Ishikawa (cell line): ENCODE measurements around the gene SLC41A2.

Experiments
- CEBPB ChIP-seq: IDR thresholded peaks from 2 replicates; pipeline ENCODE4 v1.6.1; 2012
- CREB1 ChIP-seq: IDR thresholded peaks from 2 replicates; pipeline ENCODE4 v1.6.1; 2012; ENCODE audit warnings: low read depth
- EGR1 ChIP-seq: IDR thresholded peaks from 2 replicates; pipeline ENCODE4 v1.6.1; 2012
- EP300 ChIP-seq: IDR thresholded peaks from 2 replicates; pipeline ENCODE4 v1.6.1; 2012; ENCODE audit warnings: borderline replicate concordance
- FOXM1 ChIP-seq: IDR thresholded peaks from 2 replicates; pipeline ENCODE4 v1.6.1; 2012; ENCODE audit warnings: low read depth, borderline replicate concordance
- NFIC ChIP-seq: IDR thresholded peaks from 2 replicates; pipeline ENCODE4 v1.6.1; 2012
- RAD21 ChIP-seq: IDR thresholded peaks from 2 replicates; pipeline ENCODE4 v1.6.1; 2012; ENCODE audit warnings: low read depth
- TAF1 ChIP-seq: IDR thresholded peaks from 2 replicates; pipeline ENCODE4 v1.6.1; 2012; ENCODE audit warnings: low read depth, mild to moderate bottlenecking
- TCF12 ChIP-seq: IDR thresholded peaks from 2 replicates; pipeline ENCODE4 v1.6.1; 2012; ENCODE audit warnings: low read depth
- TEAD4 ChIP-seq: IDR thresholded peaks from 2 replicates; pipeline ENCODE4 v1.6.1; 2012
- YY1 ChIP-seq: IDR thresholded peaks from 2 replicates; pipeline ENCODE4 v1.6.1; 2012; ENCODE audit warnings: low read depth
- ZBTB7A ChIP-seq: IDR thresholded peaks from 2 replicates; pipeline ENCODE4 v1.6.1; 2012; ENCODE audit warnings: low read depth
- TF ChIP-seq, protein P1 (sequence below): IDR thresholded peaks from 2 replicates; pipeline ENCODE4 v1.6.1; 2012
- TF ChIP-seq, protein P2 (sequence below): IDR thresholded peaks from 2 replicates; pipeline ENCODE4 v1.6.1; 2012
- TF ChIP-seq, protein P3 (sequence below): IDR thresholded peaks from 2 replicates; pipeline ENCODE4 v1.6.1; 2012; ENCODE audit warnings: low read depth, mild to moderate bottlenecking

Gene SLC41A2

GRCh38 chr12:104951759-104952509 is 6.2 kb downstream of the SLC41A2 start:
- TF ChIP-seq CEBPB (no peak), YY1 (no peak), NFIC (no peak), CREB1 (no peak), ZBTB7A (no peak), FOXM1 (no peak), EGR1 (no peak)
- TF ChIP-seq, protein P1, sequence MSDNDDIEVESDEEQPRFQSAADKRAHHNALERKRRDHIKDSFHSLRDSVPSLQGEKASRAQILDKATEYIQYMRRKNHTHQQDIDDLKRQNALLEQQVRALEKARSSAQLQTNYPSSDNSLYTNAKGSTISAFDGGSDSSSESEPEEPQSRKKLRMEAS = no peak
- TF ChIP-seq, protein P2, sequence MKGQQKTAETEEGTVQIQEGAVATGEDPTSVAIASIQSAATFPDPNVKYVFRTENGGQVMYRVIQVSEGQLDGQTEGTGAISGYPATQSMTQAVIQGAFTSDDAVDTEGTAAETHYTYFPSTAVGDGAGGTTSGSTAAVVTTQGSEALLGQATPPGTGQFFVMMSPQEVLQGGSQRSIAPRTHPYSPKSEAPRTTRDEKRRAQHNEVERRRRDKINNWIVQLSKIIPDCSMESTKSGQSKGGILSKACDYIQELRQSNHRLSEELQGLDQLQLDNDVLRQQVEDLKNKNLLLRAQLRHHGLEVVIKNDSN = no peak

- TF ChIP-seq ZBTB7A = no peak
- no peak for TF ChIP-seq TAF1
- TF ChIP-seq YY1 = no peak
- no peak for TF ChIP-seq TCF12
- TF ChIP-seq, protein P2 = no peak
- TF ChIP-seq RAD21 = no peak
- TF ChIP-seq CREB1 = no peak
- TF ChIP-seq CEBPB = no peak
Observed at GRCh38 chr12:104944252-104944651, 13.8 kb downstream of the SLC41A2 start.

GRCh38 chr12:104942075-104942474 is 16.0 kb downstream of the SLC41A2 start:
- TF ChIP-seq, protein P2 = no peak
- TF ChIP-seq YY1 (no peak), CEBPB (no peak), EP300 (no peak), TEAD4 (no peak), RAD21 (no peak), EGR1 (no peak), CREB1 (no peak), ZBTB7A (no peak), TAF1 (no peak), FOXM1 (no peak), NFIC (no peak), TCF12 (no peak)
- TF ChIP-seq, protein P3, sequence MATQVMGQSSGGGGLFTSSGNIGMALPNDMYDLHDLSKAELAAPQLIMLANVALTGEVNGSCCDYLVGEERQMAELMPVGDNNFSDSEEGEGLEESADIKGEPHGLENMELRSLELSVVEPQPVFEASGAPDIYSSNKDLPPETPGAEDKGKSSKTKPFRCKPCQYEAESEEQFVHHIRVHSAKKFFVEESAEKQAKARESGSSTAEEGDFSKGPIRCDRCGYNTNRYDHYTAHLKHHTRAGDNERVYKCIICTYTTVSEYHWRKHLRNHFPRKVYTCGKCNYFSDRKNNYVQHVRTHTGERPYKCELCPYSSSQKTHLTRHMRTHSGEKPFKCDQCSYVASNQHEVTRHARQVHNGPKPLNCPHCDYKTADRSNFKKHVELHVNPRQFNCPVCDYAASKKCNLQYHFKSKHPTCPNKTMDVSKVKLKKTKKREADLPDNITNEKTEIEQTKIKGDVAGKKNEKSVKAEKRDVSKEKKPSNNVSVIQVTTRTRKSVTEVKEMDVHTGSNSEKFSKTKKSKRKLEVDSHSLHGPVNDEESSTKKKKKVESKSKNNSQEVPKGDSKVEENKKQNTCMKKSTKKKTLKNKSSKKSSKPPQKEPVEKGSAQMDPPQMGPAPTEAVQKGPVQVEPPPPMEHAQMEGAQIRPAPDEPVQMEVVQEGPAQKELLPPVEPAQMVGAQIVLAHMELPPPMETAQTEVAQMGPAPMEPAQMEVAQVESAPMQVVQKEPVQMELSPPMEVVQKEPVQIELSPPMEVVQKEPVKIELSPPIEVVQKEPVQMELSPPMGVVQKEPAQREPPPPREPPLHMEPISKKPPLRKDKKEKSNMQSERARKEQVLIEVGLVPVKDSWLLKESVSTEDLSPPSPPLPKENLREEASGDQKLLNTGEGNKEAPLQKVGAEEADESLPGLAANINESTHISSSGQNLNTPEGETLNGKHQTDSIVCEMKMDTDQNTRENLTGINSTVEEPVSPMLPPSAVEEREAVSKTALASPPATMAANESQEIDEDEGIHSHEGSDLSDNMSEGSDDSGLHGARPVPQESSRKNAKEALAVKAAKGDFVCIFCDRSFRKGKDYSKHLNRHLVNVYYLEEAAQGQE = no peak
- TF ChIP-seq, protein P1 = no peak

DNA sequence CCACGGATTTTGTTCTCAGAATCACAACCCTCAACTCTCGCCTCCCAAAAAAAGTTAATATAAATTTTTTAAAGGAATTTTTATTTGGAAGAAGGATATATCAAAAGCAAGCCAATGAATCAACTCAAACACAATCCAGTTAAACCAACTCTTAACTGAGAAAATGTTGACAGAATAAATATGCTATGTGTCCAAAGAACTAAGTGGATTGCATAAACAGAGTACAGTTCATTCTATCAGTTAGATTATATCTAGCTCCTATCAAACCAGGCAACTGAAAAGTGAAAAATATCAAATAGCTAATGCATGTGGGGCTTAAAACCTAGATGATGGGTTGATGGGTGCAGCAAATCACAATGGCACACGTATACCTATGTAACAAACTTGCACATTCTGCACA is 16.6 kb downstream of the SLC41A2 start:
- TF ChIP-seq FOXM1 = no peak
- no peak for TF ChIP-seq YY1
- TF ChIP-seq TAF1 = no peak
- no peak for TF ChIP-seq ZBTB7A
- TF ChIP-seq, protein P3 = no peak
- no peak for TF ChIP-seq EP300
- no peak for TF ChIP-seq CREB1
- TF ChIP-seq TEAD4 = no peak
- no peak for TF ChIP-seq NFIC
- TF ChIP-seq RAD21 = no peak
- TF ChIP-seq, protein P2 = no peak
- TF ChIP-seq EGR1 = no peak
- TF ChIP-seq, protein P1 = no peak

DNA sequence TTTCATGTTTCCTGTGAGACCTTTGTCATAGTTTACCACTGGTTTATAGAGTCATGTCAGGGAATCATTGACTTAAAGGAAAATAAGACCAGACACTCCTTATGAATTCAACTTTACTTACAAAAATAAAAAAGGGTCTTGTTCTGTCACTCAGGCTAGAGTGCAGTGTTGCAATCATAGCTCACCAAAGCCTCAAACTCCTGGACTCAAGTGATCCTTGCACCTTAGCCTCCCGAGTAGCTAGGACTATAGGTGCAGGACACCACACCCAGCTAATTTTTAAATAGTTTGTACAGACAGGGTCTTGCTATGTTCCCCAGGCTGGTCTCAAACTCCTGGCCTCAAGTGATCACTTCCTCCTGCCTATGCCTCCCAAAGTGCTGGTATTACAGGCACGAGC is 19.0 kb downstream of the SLC41A2 start:
- TF ChIP-seq, protein P1 = no peak
- TF ChIP-seq TEAD4 (no peak), RAD21 (no peak), TCF12 (no peak), CREB1 (no peak)
- TF ChIP-seq, protein P2 = no peak
